NCI-H146 (cell line): ENCODE data around the gene SOD3.

Experiments used
- DNase-seq: peaks from one replicate; lab custom pipeline; 2025; lab: John Stamatoyannopoulos, UW

Gene SOD3

DNA sequence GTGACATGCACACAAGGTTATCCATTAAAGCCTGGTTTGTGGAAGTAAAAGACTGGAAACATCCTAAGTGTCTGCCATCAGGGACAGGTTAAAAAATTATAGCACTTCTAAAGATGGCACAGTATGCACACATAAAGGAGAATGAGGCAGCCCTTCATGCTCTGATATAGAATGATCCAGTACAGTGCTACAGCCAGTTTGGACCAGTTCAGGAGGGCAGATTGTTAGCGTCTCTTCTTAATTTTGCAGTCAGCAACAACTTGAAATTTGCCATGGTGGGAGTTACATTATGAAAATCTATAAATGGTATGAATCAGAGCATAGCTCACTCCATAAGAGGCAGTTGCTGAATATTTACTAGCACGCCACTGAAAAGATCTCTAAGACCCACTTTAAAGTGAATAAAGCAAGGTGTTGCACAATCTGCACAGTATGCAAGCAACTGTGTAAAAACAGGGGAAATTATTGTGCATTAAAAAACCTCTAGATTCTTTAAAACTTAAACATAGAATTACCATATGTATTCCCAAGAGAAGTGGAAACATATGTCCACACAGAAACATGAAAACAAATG, 20.3 kb upstream of the SOD3 start:
- DNase-seq = no peak

DNA sequence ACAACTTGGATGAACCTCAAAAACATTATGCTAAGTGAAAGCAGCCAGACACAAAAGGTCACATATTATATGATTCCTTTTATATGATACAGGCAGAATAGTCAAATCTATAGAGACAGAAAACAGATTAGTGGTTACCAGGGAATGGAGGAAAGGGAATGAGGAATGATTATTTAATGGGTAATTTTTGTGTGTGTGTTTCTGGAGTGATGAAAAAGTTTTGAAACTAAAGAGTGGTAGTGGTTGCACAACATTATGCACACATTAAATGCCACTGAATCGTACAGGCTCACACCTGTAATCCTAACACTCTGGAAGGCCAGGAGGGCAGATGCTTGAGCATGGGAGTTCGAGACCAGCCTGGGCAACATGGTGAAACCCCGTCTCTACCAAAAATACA, 19.6 kb upstream of the SOD3 start:
- DNase-seq = no peak

DNA sequence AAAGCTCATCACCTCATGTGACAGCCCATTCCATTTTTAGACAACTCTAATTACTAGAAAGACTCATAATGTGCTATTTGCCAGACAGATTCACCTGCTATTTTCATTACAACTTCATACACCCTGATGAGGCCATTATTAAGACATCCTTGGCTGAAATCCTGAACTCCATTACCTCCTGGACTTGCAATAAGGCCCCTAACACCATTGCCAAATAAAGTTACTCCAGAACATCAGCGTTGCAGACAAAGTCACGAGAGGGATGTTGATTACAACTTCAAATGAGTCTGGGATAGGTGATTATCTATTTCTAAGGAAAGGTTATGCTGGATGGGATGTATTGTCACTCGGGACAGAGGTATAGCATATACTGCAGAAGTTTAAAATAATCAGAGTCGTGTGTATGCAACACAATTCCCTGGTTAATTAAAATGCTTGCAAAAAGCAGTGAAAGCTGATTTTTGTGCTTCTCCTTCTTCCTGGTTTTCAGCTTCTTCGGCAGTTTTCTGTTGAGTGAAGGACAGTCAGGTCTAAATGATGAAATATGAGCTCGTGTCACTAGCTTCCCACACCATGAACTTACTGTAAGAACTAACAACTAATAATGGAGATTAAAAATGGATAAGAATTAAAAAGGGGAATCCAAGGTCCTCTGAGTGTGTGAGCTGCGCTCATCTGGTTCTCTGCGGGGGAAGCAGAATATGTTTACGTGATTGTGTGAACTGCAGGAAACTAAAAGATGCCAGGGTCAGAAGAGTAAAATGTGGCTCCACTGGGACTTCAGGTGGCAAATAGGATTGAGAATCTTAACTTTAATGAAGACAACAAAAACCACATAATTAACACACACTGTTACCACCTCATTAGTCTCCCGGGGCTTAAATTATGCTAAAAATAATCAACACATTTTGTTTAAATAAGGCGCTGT, 17.6 kb upstream of the SOD3 start:
- no peak for DNase-seq

DNA sequence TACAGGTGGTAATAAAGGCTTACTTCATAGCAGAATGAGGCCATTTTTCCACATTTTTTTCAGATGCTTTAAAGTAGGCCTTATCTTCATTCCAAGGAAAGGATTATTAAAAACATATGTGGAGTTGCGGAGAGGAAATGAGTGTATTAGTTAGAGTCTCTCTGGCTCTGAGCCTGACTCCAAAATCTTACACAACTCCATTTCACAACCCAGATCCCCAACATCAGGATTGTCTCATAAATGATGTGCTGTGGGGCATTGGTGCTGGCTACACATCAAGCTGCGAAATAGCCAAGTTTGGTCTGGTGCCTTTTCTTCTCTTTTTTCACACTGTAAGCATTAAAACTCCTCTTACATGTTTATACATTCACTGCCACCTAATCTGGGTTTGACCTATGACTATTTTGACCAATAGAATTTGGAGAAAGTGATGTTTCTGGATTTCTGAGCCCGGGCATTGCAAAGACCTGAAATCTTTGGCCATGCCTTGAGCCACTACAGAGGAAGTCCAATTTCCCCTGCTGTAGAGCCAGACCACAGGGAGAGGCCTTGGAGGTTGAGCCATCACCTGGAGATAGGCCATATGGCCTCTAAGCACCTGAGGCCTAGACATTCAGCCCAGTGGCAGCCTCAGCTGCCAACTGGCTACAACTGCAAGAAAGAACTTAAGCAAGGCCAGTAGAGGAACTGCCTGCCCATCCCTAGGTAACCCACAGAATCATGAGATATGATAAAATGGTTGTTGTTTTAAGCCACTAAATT, 16.7 kb upstream of the SOD3 start:
- no peak for DNase-seq

DNA sequence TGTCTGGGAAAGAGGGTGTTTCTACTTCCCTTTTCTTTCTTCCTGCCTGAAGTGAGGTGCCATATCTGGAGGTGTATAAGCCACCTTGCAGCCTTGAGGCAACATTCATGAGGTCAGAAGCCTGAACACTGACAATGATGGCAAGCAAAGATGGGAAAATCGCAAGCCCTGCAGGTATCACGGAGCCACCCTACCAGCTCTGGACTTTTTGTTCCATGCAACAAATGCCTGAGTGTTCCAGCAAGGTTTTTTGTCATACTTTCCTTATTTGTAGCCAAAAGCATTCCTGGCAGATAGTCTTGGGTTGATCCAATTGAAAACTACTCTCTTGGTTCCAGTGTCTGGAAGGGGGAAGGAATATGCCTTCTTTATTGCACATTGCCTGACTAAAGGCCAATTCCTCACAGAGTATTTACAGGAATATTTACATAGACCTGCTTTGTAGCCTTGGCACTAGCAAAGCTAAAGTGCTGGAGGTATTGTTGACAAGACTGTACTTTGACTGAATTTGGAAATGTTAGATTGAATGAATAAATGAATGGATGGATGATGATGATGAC, 14.4 kb upstream of the SOD3 start:
- DNase-seq = no peak

DNA sequence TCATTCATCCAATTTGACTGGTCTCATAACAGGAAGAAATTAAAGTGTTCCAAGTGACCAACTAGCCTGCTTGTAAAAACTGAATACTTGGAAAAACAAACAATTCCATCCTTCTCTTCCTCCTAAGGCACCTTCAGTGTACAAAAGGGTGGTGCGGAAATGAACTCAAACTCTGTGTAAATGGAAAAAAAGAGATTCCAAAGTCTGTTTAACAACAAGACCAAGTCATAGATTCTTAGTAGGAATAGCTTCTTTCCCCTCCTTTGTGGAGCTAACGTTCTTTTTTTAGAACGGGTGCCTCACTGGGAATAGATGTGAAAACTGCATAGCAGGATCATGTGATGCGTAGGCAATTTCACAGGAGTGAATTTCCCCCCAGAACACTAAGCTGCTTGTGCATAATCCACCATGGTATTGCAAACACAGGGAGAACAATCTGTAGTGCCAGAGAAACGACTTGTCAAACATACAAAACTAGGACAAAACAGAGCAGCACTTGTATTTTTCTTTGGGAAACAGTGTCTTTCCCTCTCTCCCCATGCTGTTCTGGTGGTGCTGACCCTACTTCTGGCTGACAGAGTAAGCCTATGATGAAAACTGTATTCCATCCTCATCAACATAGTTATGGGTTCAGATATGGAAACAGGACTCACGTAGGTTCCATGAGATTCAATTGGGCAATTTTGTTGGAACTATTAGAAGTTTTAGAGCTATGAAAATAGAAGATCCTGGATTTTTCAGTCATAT, 13.2 kb upstream of the SOD3 start:
- no peak for DNase-seq

DNA sequence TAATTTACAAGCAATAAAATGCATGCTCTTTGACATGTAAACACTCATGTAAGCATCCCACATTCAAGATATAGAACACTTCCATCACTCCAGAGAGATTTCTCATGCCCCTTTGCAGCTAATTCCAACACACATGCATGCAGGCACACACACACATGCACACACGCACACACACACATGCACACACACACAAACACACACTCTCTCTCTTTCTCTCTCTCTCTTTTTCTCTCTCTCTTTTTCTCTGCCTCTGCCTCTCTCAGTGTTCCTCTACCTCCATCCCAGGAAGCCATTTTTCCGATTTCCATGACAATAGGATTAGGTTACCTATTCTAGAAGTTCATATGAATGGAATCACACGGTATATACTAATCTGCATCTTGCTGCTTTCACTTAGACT, 11.9 kb upstream of the SOD3 start:
- DNase-seq = no peak

DNA sequence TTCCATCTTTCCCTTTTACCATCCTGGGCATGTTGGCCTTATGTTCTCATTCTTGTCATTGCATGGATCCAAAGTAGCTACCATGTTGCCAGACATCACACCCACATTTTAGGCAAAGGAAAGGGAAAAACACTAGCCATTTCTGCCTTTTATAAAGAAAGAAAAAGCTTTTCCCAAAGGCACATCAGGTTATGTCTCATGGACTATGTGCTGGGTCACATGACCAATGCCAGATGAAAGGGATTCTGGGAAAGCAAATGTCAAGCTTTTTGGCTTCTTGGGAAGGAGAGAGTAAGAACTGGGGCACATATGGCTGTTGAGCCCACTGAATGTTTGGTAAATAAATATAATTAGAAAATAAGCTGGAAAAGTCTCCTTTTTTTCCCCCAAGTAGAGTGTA, 4.3 kb upstream of the SOD3 start:
- no peak for DNase-seq

DNA sequence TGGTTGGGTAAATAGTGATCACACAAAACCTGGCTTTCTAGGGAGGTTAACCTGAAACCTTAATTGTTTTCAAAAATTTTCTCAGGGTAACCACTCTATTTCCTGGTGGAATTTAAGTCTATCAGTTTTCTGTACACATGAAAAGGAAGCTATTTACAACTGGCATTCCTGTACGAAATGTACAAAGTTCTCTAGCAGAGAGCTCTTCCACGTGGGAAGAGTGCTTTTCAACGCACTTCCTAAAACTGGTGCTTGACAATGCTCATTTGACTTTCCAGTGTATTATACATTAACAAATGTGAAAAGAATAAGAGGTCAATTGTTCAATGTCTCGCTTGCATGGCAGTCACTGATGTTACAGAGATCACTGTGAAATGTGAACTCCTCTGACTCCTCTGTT, 2.8 kb upstream of the SOD3 start:
- no peak for DNase-seq

DNA sequence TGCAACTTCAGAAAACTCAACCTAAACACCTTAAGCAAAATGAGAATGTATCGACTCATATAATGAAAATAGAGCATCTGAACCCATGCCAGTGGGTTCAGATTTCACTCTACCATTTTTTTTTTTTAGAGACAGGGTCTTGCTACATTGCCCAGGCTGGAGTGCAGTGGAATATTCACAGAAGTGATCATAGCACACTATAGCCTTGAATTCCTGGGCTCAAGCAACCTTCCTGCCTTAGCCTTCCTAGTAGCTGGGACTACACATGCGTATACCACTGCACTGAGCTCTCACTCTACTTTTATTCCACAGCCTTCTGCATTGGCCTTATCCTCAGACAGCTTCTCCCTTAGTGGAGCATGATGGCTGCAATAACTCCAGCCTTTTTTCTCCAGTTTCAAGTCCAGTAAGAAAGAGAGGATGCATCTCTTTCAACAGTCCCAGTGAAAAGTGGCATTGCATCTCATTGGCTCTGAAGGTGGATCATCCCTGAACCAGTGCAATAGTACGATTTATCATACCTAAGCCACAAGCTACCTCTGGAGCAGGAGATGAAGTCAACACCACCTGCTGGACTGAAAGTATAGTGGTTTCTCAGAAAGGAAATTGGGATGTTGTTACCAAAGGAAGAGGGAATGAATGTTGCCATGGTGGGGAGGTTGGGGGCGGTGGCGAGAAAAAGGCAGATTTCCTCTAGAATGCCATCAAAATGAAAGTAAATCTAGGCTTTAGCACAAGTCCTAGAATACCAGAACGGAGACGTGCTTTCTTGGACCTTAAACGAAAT, 2.0 kb upstream of the SOD3 start:
- no peak for DNase-seq

DNA sequence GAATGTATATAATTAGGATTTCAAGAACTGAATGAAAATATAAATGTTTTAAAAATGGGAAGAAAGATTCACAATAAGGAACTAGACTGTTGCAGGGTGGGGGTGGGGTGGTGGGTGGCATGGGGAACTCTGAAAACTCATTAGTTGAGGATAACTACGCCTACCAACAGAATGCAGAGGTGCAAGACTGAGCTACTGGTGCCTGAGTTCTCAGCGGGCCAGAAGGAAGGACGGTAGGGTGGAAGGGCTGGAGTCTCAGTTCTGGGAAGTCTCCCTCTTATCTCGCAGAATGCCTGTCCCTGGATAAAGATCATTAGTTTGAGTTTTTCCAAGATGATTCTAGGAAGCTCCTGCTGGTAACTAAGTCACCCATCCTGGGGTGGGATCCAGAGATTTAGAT, 1.3 kb upstream of the SOD3 start:
- DNase-seq = no peak

DNA sequence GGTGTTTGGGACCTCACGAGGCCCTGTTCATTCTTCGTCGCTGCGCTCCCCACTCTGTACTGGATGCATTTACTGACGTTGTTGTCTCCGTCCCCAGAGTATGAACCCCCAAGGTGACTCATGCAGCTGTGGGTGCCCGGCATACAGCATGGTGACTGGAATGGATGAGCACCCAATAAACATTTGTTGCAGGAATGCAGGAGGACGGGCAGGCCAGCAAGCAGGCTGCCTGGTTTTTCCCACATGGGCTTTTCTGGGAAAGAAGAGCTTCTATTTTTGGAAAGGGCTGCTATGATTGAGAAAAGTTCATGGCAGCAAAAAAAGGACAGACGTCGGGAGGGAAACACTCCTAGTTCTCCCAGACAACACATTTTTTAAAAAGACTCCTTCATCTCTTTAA, 893 bp upstream of the SOD3 start:
- DNase-seq = no peak

DNA sequence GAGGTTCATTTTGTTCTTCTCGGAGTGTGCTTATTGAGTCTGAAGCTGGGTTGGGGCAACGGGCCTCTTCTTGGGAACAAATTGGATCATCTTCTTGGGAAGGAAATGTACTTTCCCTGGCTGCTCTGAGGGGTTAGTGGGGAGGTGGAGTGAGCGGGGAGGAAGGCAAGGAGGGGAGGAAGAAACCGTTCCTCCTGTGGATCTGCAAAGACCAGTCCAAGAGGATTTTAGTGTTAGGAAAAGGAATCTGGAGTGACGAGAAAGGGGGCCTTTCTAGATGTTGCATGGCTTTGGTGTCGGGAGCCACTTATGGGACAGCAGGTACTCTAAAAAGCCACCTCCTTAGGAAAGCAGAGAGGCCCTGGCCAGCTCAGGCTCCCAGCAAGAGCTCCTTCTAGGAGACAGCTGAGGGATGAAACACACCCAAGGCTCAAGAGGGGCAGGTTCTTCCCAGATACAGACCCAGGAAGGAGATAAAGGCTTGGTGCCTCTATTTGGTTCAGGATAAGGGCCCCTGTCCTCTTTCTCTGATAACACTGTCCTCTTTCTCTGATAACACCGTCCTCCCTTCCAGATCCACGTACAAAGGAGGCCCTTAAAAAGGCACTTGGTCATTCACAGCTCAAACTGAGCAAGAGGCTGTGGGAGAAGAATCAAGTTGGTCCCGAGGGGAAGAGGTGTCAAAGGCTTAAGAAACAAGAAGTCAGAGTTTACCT, 451 bp downstream of the SOD3 start:
- DNase-seq = no peak

DNA sequence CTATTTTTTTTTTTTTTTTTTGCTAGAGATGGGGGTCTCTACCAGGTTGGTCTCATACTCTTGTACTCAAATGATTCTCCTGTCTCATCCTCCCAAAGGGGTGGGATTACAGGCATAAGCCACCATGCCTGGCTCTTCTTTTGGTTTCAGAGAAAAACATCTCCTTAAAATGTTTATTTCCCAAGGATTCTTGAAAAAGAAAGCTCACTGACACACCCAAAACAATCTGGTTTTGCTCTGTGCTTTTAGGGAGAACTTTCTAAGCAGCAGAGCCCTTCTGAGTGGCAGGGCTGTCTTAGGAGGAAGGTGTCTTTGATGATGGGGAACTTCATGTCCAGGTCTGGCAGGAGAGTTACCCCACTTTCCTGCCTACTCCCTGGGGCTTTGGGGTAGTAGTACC, 1.2 kb downstream of the SOD3 start:
- DNase-seq = no peak

DNA sequence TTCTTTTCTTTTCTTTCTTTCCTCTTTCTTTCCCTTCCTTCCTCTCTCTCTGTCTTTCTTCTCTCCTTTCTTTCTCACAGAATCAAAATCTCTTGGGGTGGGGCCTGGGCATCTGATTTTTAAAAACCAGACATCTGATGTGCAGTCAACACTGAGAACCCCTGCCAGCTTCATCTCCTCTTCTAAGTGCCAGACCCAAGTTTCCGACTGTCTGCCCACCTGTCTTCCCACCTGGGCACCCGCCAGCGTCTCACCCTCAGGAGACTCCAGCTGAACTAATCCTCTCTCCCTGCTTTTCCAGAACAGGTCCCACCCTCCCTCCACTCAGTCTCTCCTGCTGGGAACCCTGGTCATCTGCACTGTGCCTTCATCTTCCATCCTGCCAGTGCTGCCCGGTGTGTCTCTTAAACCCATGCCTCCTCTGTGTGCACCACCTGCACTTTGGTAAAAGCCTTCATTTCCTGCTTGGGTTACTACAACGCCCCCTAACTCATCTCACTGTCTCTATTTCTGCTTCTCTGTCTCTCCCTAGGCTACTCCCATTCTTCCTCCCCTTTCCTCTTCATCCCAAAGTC, 2.8 kb downstream of the SOD3 start:
- DNase-seq = no peak

DNA sequence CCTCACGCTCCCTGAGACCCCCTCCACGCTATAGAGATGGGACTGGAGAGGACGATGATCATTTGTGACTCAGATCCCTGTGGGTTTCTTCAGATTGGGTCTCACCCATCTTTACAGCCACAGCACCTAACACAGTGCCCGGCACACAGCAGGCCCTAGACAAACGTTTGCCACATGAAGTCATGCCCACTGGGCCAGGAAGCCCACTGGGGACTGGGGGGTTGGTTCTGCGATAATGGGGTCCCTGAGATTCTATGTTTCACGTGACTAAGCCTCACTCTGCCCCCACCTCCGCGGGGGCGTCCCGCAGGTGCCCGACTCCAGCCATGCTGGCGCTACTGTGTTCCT, 3.8 kb downstream of the SOD3 start:
- no peak for DNase-seq

DNA sequence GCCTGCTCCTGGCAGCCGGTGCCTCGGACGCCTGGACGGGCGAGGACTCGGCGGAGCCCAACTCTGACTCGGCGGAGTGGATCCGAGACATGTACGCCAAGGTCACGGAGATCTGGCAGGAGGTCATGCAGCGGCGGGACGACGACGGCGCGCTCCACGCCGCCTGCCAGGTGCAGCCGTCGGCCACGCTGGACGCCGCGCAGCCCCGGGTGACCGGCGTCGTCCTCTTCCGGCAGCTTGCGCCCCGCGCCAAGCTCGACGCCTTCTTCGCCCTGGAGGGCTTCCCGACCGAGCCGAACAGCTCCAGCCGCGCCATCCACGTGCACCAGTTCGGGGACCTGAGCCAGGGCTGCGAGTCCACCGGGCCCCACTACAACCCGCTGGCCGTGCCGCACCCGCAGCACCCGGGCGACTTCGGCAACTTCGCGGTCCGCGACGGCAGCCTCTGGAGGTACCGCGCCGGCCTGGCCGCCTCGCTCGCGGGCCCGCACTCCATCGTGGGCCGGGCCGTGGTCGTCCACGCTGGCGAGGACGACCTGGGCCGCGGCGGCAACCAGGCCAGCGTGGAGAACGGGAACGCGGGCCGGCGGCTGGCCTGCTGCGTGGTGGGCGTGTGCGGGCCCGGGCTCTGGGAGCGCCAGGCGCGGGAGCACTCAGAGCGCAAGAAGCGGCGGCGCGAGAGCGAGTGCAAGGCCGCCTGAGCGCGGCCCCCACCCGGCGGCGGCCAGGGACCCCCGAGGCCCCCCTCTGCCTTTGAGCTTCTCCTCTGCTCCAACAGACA, 4.4 kb downstream of the SOD3 start:
- DNase-seq = no peak

DNA sequence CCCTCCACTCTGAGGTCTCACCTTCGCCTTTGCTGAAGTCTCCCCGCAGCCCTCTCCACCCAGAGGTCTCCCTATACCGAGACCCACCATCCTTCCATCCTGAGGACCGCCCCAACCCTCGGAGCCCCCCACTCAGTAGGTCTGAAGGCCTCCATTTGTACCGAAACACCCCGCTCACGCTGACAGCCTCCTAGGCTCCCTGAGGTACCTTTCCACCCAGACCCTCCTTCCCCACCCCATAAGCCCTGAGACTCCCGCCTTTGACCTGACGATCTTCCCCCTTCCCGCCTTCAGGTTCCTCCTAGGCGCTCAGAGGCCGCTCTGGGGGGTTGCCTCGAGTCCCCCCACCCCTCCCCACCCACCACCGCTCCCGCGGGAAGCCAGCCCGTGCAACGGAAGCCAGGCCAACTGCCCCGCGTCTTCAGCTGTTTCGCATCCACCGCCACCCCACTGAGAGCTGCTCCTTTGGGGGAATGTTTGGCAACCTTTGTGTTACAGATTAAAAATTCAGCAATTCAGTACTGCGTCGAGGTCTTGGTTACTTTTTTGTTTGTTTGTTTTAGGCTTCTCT, 5.0 kb downstream of the SOD3 start:
- DNase-seq = no peak
